SU-DHL-6 (cell line): ENCODE data around the gene NDUFV3.

Experiments
- H2AFZ ChIP-seq: fragments of 200-600 bp; sonication (generic); 2 replicates; pipeline ENCODE4 v1.6.1; 2014; ENCODE audit warnings: low read depth, mild to moderate bottlenecking, moderate library complexity, mixed read lengths, antibody characterized with exemption, low read length; ENCODE audit not compliant: severe bottlenecking
- H3F3A ChIP-seq: fragments of 200-600 bp; shearing (Covaris generic); 2 replicates; pipeline ENCODE4 v1.6.0; 2016; ENCODE audit warnings: antibody characterized with exemption, mild to moderate bottlenecking; ENCODE audit not compliant: insufficient read depth
- H3K27ac ChIP-seq: fragments of 200-600 bp; sonication (generic); 2 replicates; pipeline ENCODE4 v1.5.1; 2016; ENCODE audit warnings: low read depth, mild to moderate bottlenecking, low read length, moderate library complexity, mixed read lengths
- H3K27me3 ChIP-seq: fragments of 200-600 bp; sonication (generic), shearing (Covaris generic); 2 replicates; pipeline ENCODE4 v1.6.0; 2014; ENCODE audit warnings: mild to moderate bottlenecking, low read length
- H3K36me3 ChIP-seq: fragments of 200-600 bp; sonication (generic); 2 replicates; pipeline ENCODE4 v1.6.1; 2014; ENCODE audit warnings: mild to moderate bottlenecking, low read length, mixed read lengths
- H3K4me2 ChIP-seq: fragments of 300-600, 200-600 bp; shearing (Covaris generic), sonication (generic); 2 replicates; pipeline ENCODE4 v1.6.0; 2014; ENCODE audit warnings: low read length, low read depth, mild to moderate bottlenecking; ENCODE audit not compliant: poor library complexity, severe bottlenecking
- H3K4me3 ChIP-seq: fragments of 200-600 bp; sonication (generic); 2 replicates; pipeline ENCODE4 v1.5.1; 2014; ENCODE audit warnings: antibody characterized with exemption, low read length, mild to moderate bottlenecking, mixed read lengths; ENCODE audit not compliant: insufficient read depth, poor library complexity, severe bottlenecking
- H3K79me2 ChIP-seq: fragments of 200-600 bp; sonication (generic); 2 replicates; pipeline ENCODE4 v1.6.1; 2014; ENCODE audit warnings: mild to moderate bottlenecking, low read length, moderate library complexity; ENCODE audit not compliant: insufficient read depth
- H3K9ac ChIP-seq: fragments of 200-600 bp; sonication (generic); 2 replicates; pipeline ENCODE4 v1.7.0; 2014; ENCODE audit warnings: mild to moderate bottlenecking, low read length
- H3K9me2 ChIP-seq: fragments of 200-600 bp; sonication (generic); replicated peaks from 2 replicates; pipeline ENCODE4 v1.6.1; 2014; ENCODE audit warnings: low read length; ENCODE audit not compliant: insufficient read depth
- H3K9me3 ChIP-seq: fragments of 200-600 bp; sonication (generic); 2 replicates; pipeline ENCODE4 v1.6.1; 2014; ENCODE audit warnings: low read length, mixed read lengths; ENCODE audit not compliant: insufficient read depth
- H4K20me1 ChIP-seq: fragments of 200-600 bp; sonication (generic); 2 replicates; pipeline ENCODE4 v1.6.1; 2014; ENCODE audit warnings: low read depth, mild to moderate bottlenecking, antibody characterized with exemption, low read length, moderate library complexity, mixed read lengths
- CTCF ChIP-seq: fragments of 200-600 bp; sonication (generic); IDR thresholded peaks from one replicate; pipeline ENCODE4 v1.5.1; 2017; ENCODE audit warnings: antibody characterized with exemption, mild to moderate bottlenecking, low read length, moderate library complexity; ENCODE audit not compliant: insufficient read depth, poor library complexity, severe bottlenecking
- EZH2phosphoT487 ChIP-seq: fragments of 200-600 bp; sonication (generic), shearing (Covaris generic); conservative IDR thresholded peaks from 2 replicates; pipeline ENCODE4 v1.6.1; 2018; ENCODE audit warnings: mild to moderate bottlenecking, antibody characterized with exemption, low read length, moderate library complexity, mixed read lengths

Gene NDUFV3

DNA sequence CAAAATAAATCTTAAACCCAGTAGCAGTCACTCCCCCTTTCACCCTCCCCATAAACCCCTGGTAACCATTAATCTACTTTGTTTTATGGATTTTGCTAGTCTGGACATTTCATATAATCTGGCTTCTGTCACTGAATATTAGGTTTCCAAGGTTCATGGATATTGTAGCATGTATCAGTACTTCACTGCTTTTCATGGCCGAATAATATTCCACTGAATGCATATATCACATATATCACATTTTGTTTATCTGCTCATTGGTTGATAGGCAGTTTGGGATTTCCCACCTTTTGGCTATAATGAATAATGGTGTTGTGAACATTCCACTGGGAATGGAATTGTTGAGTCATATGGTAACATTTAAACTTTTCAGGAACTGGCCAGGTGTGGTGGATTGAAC lies 9.2 kb upstream of the NDUFV3 start:
- Histone ChIP-seq H3K27me3 (no peaks in the 10 kb centered on the region), H3K79me2 (peaks cover 10% of the 10 kb centered on the region), H3K9ac (no peak overlapping the region), H3K9me2 (no peaks in the 10 kb centered on the region), H3K4me3 (no peak overlapping the region), H2AFZ (no peak overlapping the region), H4K20me1 (no peaks in the 10 kb centered on the region), H3F3A (peaks cover 5% of the 10 kb centered on the region; the same call in 1 of the 2 replicates), H3K9me3 (no peaks in the 10 kb centered on the region), H3K36me3 (no peaks in the 10 kb centered on the region), H3K4me2 (no peak overlapping the region), H3K27ac (no peak overlapping the region)
- TF ChIP-seq EZH2phosphoT487 (no peak), CTCF (no peak)

GRCh38 chr21:42887326-42887725 lies 5.8 kb upstream of the NDUFV3 start:
- peaks cover 8% of the 10 kb centered on the region; the same call in 1 of the 2 replicates for H3F3A ChIP-seq
- no peak overlapping the region for H2AFZ ChIP-seq
- no peaks in the 10 kb centered on the region for H3K27me3 ChIP-seq
- H3K79me2 ChIP-seq: no peaks in the 10 kb centered on the region
- H3K36me3 ChIP-seq: no peaks in the 10 kb centered on the region
- H3K27ac ChIP-seq: no peak overlapping the region
- H3K9me2 ChIP-seq: no peaks in the 10 kb centered on the region
- H3K9me3 ChIP-seq: no peaks in the 10 kb centered on the region
- H4K20me1 ChIP-seq: no peaks in the 10 kb centered on the region
- H3K9ac ChIP-seq: no peak overlapping the region
- H3K4me2 ChIP-seq: no peak overlapping the region
- TF ChIP-seq EZH2phosphoT487 (no peak), CTCF (no peak)
- no peak overlapping the region for H3K4me3 ChIP-seq

- Histone ChIP-seq H3K9me3 (no peaks in the 10 kb centered on the region), H3K9ac (peak overlapping the region; percentile 96), H4K20me1 (no peaks in the 10 kb centered on the region), H3K4me3 (peak overlapping the region; percentile 68), H3K4me2 (peak overlapping the region; percentile 76), H3K79me2 (peaks cover 14% of the 10 kb centered on the region; the same call in 1 of the 2 replicates), H2AFZ (peak overlapping the region; percentile 84), H3K36me3 (no peaks in the 10 kb centered on the region), H3K27me3 (no peaks in the 10 kb centered on the region), H3K27ac (peak overlapping the region; percentile 40; the same call in 1 of the 2 replicates), H3F3A (0 out of 2 replicates have a peak, but pooled peaks cover 2% of the 10 kb centered on the region), H3K9me2 (no peaks in the 10 kb centered on the region)
- no peak for TF ChIP-seq EZH2phosphoT487
Measured at GRCh38 chr21:42892582-42892930, 553 bp upstream of the NDUFV3 start.

DNA sequence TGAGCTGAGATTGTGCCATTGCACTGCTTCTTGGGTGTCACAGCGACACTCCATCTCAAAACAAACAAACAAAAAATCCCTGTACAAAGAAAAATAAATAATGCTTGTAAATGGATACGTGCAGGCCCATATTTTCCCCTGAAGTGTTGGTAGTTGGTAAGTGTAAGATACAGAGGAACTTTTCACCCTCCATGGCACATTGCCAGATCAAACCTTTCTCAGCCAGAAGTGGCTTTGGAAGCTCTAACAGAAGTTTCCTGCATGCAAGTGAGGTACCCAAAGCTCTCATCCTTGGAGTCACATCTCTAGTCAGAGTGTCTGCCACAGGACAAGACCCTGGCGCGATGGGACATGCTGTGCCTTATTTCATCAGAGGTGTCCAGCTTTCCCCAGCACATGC lies 7.3 kb downstream of the NDUFV3 start:
- Histone ChIP-seq H3F3A (no peaks in the 10 kb centered on the region), H3K79me2 (no peaks in the 10 kb centered on the region), H3K4me2 (no peak overlapping the region), H3K9me3 (no peaks in the 10 kb centered on the region), H3K36me3 (no peaks in the 10 kb centered on the region), H3K27me3 (no peaks in the 10 kb centered on the region), H2AFZ (no peak overlapping the region), H3K4me3 (no peak overlapping the region), H4K20me1 (no peaks in the 10 kb centered on the region), H3K9ac (no peak overlapping the region), H3K9me2 (no peaks in the 10 kb centered on the region), H3K27ac (no peak overlapping the region)
- TF ChIP-seq CTCF (no peak), EZH2phosphoT487 (no peak)
